G401 (cell line): ENCODE results near the gene C1orf159. TPM values are rescaled to one million over a fixed set of nuclear protein-coding genes. Genes with fewer than 3 reads are reported as not detected.
"Not testable (repeated sequence)": the region's sequence is repeated elsewhere in the genome, so short reads cannot be mapped to it uniquely, and the experiment has no call there.

Experiments used
- DNase-seq: peaks from one replicate; pipeline ENCODE4 v3.0.0-alpha.2; 2015; ENCODE audit warnings: low spot score
- in situ Hi-C: cut with HindIII; loops from 2 replicates; pipeline ENCODE4 v1.10.0; 2016; ENCODE audit warnings: low sequenced_read_pairs, mixed read lengths
- total RNA-seq: library from RNA; depleted of rRNA; stranded (reverse); fragments of >200 nt; shearing (Covaris generic); gene quantifications from 2 replicates; pipeline ENCODE4 v1.2.3, GENCODE V29; 2014

C1orf159 gene
- total RNA-seq, 1 experiment from 2014 or later: 17.1 TPM

GRCh38 chr1:1100296-1100695, 15.6 kb downstream of the C1orf159 start:
- in situ Hi-C loops: no loop called here

GRCh38 chr1:1099506-1100183, 16.2 kb downstream of the C1orf159 start:
- in situ Hi-C loops: no loop called here
- no peak for DNase-seq

More at GRCh38 chr1:1100296-1100695, 15.6 kb downstream of the C1orf159 start:
- no peak for DNase-seq

DNA sequence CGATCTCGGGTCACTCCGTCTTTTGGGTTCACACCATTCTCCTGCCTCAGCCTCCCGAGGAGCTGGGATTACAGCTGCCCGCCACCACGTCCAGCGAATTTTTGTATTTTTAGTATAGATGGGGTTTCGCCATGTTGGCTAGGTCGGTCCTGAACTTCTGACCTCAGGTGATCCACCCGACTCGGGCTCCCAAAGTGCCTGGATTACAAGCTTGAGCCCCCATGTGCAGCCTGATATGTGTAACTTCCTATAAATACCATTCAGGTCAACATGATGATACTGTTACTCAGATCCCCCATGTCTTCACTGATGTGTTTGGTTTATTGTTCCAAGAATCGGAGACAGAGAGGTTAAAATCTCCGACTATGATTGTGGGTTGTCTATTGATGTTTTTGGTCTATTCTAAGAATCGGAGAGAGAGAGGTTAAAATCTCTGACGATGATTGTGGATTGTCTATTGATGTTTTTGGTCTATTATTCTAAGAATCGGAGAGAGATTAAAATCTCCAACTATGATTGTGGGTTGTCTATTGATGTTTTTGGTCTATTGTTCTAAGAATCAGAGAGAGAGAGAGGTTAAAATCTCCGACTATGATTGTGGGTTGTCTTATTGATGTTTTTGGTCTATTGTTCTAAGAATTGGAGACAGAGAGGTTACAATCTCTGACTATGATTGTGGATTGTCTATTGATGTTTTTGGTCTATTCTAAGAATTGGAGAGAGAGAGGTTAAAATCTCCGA, 17.0 kb downstream of the C1orf159 start:
- no peak for DNase-seq
- in situ Hi-C loops: no loop called here

DNA sequence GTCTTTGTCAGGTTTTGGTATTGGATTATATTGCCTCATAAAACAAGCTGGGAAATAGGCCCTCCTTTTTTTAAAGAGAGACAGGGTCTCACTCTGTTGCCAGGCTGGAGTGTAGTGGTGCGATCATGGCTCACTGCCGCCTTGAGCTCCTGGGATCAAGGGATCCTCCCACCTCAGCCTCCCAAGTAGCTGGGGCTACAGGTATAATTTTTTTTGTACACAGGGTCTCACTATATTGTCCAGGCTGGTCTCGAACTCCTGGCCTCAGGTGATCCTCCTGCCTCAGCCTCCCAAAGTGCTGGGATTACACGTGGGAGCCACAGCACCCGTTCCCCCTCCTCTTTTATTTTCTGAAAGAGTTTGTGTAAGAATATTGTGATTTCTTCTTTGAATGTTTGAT, 19.8 kb downstream of the C1orf159 start:
- DNase-seq, in situ Hi-C loops: not testable (repeated sequence)

- no peak for DNase-seq
- in situ Hi-C loops: no loop called here
These were observed 20.9 kb downstream of the C1orf159 start for GRCh38 chr1:1094981-1095380.

DNA sequence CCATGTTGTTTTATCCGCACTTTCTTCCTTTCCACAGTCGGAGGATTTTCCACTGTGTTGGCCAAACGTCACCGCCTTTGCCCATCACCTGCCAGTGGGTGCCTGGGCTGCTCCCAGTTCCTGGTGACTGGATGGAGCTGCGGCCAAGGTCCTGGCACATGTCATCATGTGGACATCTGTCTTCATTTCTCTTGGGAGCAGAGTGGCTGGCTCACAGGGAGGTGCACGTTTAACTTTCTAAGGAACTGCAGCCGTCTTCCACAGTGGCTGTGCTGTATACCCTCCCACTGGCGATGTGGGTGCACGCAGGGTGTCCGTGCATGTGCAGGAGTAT, 22.3 kb downstream of the C1orf159 start:
- in situ Hi-C loops: no loop called here

DNA sequence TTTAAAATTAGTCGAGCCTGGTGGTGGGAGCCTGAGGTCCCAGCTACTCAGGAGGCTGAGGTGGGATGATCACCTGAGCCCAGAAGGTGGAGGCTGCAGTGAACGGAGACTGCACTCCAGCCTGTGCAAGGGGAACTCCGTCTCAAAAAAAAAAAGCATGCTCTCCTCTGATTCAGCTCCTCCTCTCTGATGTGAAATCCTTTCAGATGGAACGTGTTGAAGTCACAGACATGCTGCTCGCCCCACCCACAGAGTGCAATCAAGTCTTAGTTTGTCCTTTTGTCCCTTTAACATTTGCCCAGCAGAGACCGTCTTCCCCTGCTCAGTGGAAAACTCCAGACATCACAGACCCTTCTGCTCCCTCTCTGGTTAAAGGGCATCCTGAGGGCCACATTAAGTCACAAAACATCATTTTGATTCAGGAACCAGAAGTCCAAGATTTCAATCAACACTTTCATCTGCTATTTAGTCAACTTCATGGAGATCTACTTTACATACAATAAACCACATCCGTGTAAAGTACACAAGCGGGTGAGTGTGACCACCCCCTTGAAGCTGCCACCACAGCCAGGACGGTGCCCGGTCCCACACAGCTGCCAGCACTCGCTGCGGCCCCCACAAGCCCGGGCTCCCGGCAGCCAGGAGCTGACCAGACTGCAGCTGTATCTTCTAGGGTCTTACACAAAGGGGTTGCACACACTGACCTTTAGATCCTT, 22.8 kb downstream of the C1orf159 start:
- in situ Hi-C loops: no loop called here
- DNase-seq: no peak

More for the DNA sequence above, 22.3 kb downstream of the C1orf159 start:
- no peak for DNase-seq

GRCh38 chr1:1092149-1092855, 23.6 kb downstream of the C1orf159 start:
- no peak for DNase-seq

DNA sequence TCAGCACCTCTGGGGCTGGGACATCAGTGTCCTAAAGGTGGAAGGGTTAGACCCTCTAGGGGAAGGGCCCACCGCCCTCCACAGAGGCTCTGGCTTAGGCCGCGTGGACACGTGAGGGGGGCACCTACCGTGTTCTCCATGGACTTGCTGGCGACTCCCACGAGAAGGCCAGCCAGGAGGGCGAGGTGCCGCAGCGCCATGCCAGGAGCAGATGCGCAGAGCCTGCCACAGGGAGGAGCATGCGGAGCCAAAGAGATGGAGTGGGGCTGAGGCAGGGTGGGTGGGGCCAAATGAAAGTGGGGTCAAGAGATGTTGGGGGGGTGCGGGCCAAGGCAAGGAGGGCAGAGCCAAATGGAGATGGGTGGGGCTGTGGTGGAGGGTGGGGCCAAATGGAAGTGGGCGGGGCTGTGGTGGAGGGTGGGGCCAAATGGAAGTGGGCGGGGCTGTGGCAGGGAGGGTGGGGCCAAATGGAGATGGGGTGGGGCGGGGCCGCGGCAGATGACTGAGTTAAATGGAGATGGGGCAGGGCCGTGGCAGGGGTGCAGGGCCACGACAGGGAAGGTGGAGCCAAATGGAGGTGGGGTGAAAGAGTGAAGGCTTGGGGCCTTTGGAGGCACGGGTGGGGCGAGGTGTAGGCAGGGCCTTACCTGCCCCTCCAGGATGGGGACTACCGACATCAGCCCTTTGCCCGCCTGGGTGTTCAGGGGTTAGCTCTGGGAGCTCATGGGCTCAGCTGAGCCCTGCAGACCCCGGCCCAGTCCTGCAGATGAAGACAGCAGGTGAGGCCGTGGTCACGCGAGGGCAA, 24.3 kb downstream of the C1orf159 start:
- in situ Hi-C loops: no loop called here
- no peak for DNase-seq

More at GRCh38 chr1:1092149-1092855, 23.6 kb downstream of the C1orf159 start:
- in situ Hi-C loops: no loop called here

GRCh38 chr1:1090424-1091343, 25.2 kb downstream of the C1orf159 start:
- in situ Hi-C loops: no loop called here
- DNase-seq: no peak

- in situ Hi-C loops: no loop called here
- DNase-seq: no peak
These were observed 26.0 kb downstream of the C1orf159 start for GRCh38 chr1:1089731-1090423.

DNA sequence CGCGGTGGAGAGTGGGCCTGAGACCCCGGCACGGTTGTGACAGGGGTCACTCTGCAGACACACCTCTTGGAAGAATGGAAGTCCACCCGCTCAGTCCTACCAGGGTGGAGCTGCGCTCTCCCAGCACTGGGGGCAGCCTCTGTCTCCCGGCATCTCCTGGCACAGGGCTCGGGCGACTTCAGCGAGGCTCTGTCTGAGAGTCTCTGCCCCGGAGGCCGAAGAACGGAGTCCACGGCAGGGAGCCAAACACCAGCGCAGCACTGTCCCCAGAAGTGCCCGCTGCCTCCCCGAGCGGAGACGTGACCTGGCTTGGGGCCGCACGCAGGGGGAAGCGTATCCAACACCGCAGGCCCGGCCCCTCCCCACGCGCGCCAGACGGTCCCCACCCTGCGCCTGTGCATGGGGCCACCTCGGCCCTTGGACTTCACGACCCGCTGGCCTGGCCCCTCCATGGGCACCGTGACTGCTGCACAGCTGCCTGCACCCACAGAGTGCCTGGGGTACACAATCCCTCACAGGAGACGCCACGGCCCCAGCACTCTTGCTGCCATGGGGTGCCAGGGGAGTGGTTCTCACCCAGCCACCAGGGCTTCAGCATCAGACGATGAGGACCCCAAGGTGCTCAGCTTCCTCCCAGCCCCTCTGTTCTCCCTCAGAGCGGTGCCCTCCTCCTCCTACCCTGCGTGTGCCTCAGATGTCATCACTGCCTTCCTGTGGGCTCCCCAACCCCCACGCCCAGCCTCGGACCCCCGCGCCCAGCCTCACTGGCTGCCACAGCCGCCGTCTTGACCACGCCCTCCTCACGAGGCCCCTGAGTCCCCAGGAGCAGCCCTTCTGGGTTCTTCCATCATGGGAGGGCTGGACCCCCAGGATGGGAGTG, 26.8 kb downstream of the C1orf159 start:
- in situ Hi-C loops: no loop called here
- no peak for DNase-seq

DNA sequence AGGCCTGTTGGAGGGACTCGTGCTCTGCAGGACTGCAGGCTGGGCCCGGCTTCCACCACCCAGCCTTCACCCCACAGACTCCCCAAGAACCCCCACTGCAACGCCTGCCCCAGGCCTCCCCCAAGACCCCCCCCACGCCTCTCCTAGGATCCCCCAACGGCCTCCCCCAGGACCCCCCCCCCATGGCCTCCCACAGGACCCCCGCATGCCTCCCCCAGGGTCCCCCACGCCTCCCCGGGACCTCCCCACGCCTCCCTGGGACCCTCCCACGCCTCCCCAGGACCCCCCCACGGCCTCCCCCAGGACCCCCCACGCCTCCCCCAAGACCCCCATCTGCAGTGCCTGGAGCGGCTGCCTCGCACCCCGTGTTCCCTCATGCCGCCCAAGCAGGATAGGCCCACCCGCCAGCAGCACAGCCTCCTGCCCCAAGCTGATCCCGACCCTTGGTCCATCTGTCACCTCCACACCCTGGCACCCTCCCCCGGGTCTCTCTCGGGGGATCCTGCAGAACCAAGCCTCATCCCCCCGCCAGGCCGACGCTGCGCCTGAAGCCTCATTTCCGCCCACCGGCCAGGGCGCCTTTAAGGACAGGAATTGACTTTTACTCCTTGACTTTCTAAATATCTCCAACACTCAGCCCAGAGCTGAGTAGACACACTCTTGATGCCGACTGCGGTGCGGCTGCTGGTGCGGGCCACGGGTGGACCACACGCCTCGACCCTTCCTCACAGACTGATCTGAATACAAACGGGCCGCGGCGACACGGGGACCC, 27.7 kb downstream of the C1orf159 start:
- DNase-seq: no peak
- in situ Hi-C loops: no loop called here

- in situ Hi-C loops: no loop called here
- no peak for DNase-seq
These were observed 28.4 kb downstream of the C1orf159 start for GRCh38 chr1:1087351-1088028.

GRCh38 chr1:1086911-1087341, 29.0 kb downstream of the C1orf159 start:
- in situ Hi-C loops: no loop called here
- no peak for DNase-seq
